H1 (cell line): ENCODE results near the gene ZNF74. TPM values are rescaled to one million over a fixed set of nuclear protein-coding genes. Genes with fewer than 3 reads are reported as not detected.

Experiments
- CTCF ChIA-PET: fragments of 300-600 bp; sonication (Branson Sonifier 250); formaldehyde crosslinking; loops from one replicate; lab custom pipeline; 2021; ENCODE audit not compliant: partially characterized antibody; lab: Charles Lee
- POLR2A ChIA-PET: fragments of 300-600 bp; sonication (Branson Sonifier 250); formaldehyde crosslinking; loops from one replicate; lab custom pipeline; 2021; ENCODE audit warnings: inconsistent platforms; ENCODE audit not compliant: partially characterized antibody; lab: Charles Lee
- DNase-seq, 2 experiments: peaks; one replicate each; pipeline versions ENCODE4 v3.0.0 to v3.0.0-alpha.2; 2010 to 2022; ENCODE audit warnings: low spot score in 2 of 2, low read depth in 1 of 2, mixed read lengths in 1 of 2
- FAIRE-seq: peaks from 2 replicates; lab custom pipeline; 2011; peaks lifted over from hg19 to GRCh38; lab: Jason Lieb, UNC
- H2AFZ ChIP-seq: 2 replicates; pipeline ENCODE4 v1.8.1; 2012; ENCODE audit warnings: low read length, inconsistent platforms
- H2AK5ac ChIP-seq: 2 replicates; pipeline ENCODE4 v1.6.1; 2013; ENCODE audit warnings: low read depth, low read length
- H2BK120ac ChIP-seq: replicated peaks from 2 replicates; pipeline ENCODE3; 2013; ENCODE audit warnings: low read depth, low read length, inconsistent platforms
- H2BK12ac ChIP-seq: 2 replicates; pipeline ENCODE4 v1.6.1; 2013; ENCODE audit warnings: low read depth, low read length
- H2BK15ac ChIP-seq: 2 replicates; pipeline ENCODE4 v1.6.1; 2013; ENCODE audit warnings: low read length
- H2BK20ac ChIP-seq: 2 replicates; pipeline ENCODE4 v1.6.1; 2013; ENCODE audit warnings: low read length
- H2BK5ac ChIP-seq: 2 replicates; pipeline ENCODE4 v1.6.1; 2013; ENCODE audit warnings: low read depth, low read length
- H3K14ac ChIP-seq: 2 replicates; pipeline ENCODE4 v1.6.1; 2013; ENCODE audit warnings: inconsistent platforms; ENCODE audit not compliant: insufficient read length
- H3K18ac ChIP-seq: 2 replicates; pipeline ENCODE4 v1.6.1; 2013; ENCODE audit warnings: low read length; ENCODE audit errors: extremely low read depth
- H3K23ac ChIP-seq: 2 replicates; pipeline ENCODE4 v1.6.1; 2013; ENCODE audit warnings: inconsistent platforms; ENCODE audit not compliant: insufficient read length
- H3K23me2 ChIP-seq: 2 replicates; pipeline ENCODE4 v1.6.1; 2013; ENCODE audit warnings: low read depth, low read length
- H3K27ac ChIP-seq: 2 replicates; pipeline ENCODE4 v1.6.1; 2011; ENCODE audit warnings: low read depth, low read length, inconsistent platforms
- H3K27me3 ChIP-seq, 4 experiments: replicated peaks in 1 of 4; 1 replicate in 1 of 4; 2 replicates in 3 of 4; pipeline versions ENCODE4 v1.6.1 to v1.8.1; 2011 to 2013; ENCODE audit warnings: low read length in 3 of 4, mild to moderate bottlenecking in 3 of 4, inconsistent platforms in 2 of 4, mixed read lengths in 2 of 4, moderate library complexity in 1 of 4; ENCODE audit not compliant: control insufficient read depth in 3 of 4, insufficient read depth in 3 of 4; ENCODE audit errors: extremely low read depth in 1 of 4
- H3K36me3 ChIP-seq, 4 experiments: 2 replicates each; pipeline versions ENCODE4 v1.6.1 to v1.8.1; 2011 to 2013; ENCODE audit warnings: mild to moderate bottlenecking in 4 of 4, low read length in 3 of 4, moderate library complexity in 2 of 4, control low read depth in 1 of 4, inconsistent platforms in 1 of 4; ENCODE audit not compliant: insufficient read depth in 4 of 4, control insufficient read depth in 2 of 4
- H3K4ac ChIP-seq: replicated peaks from 2 replicates; pipeline ENCODE3; 2013; ENCODE audit warnings: low read length, low read depth, mixed read lengths, inconsistent platforms; ENCODE audit not compliant: insufficient read length
- H3K4me1 ChIP-seq, 4 experiments: replicated peaks in 1 of 4; 1 replicate in 1 of 4; 2 replicates in 3 of 4; pipeline versions ENCODE4 v1.6.1 to v1.8.1; 2011 to 2013; ENCODE audit warnings: low read length in 3 of 4, inconsistent platforms in 2 of 4, mixed read lengths in 1 of 4; ENCODE audit not compliant: insufficient read depth in 4 of 4, control insufficient read depth in 3 of 4
- H3K4me2 ChIP-seq, 2 experiments: 2 replicates each; pipeline versions ENCODE4 v1.6.1 to v1.8.1; 2011 to 2013; ENCODE audit warnings: low read depth in 2 of 2, low read length in 2 of 2, control low read depth in 1 of 2, inconsistent platforms in 1 of 2, mild to moderate bottlenecking in 1 of 2; ENCODE audit not compliant: insufficient read depth in 1 of 2
- H3K4me3 ChIP-seq, 4 experiments: fragments of 200-600, 300-600 bp in 1 of 4; sonication (generic), shearing (Covaris generic), sonication (Bioruptor Twin) in 1 of 4; 2 replicates each; pipeline versions ENCODE4 v1.5.1 to v1.8.1; 2011 to 2016; ENCODE audit warnings: low read length in 4 of 4, low read depth in 3 of 4, control low read depth in 2 of 4, inconsistent platforms in 2 of 4, mild to moderate bottlenecking in 2 of 4, mixed read lengths in 1 of 4, moderate library complexity in 1 of 4; ENCODE audit not compliant: insufficient read depth in 2 of 4; ENCODE audit errors: extremely low read depth in 1 of 4
- H3K56ac ChIP-seq: replicated peaks from 2 replicates; pipeline ENCODE3; 2013; ENCODE audit warnings: low read depth, mild to moderate bottlenecking, mixed read lengths, low read length, inconsistent platforms; ENCODE audit not compliant: insufficient read length
- H3K79me1 ChIP-seq: 2 replicates; pipeline ENCODE4 v1.6.1; 2013; ENCODE audit warnings: low read depth, low read length, control low read depth
- H3K79me2 ChIP-seq, 2 experiments: 2 replicates each; pipeline versions ENCODE4 v1.6.1 to v1.8.1; 2012 to 2013; ENCODE audit warnings: low read length in 2 of 2, mild to moderate bottlenecking in 2 of 2, inconsistent platforms in 1 of 2; ENCODE audit not compliant: insufficient read depth in 2 of 2, control insufficient read depth in 1 of 2
- H3K9ac ChIP-seq, 4 experiments: replicated peaks in 1 of 4; 1 replicate in 1 of 4; 2 replicates in 3 of 4; pipeline versions ENCODE4 v1.6.1 to v1.8.1; 2011 to 2013; ENCODE audit warnings: low read depth in 3 of 4, low read length in 3 of 4, control low read depth in 2 of 4, mild to moderate bottlenecking in 2 of 4, moderate library complexity in 2 of 4, inconsistent platforms in 1 of 4; ENCODE audit errors: extremely low read depth in 1 of 4
- H3K9me3 ChIP-seq, 2 experiments: 2 replicates each; pipeline versions ENCODE4 v1.6.1 to v1.8.1; 2012 to 2013; ENCODE audit warnings: mild to moderate bottlenecking in 2 of 2, moderate library complexity in 2 of 2, control low read depth in 1 of 2, inconsistent platforms in 1 of 2, low read depth in 1 of 2, low read length in 1 of 2, mixed read lengths in 1 of 2; ENCODE audit not compliant: insufficient read depth in 2 of 2
- H4K20me1 ChIP-seq, 2 experiments: replicated peaks in 1 of 2; 2 replicates each; pipeline versions ENCODE3 to v1.8.1; 2011 to 2013; ENCODE audit warnings: inconsistent platforms in 2 of 2, low read length in 2 of 2, mild to moderate bottlenecking in 1 of 2; ENCODE audit not compliant: insufficient read depth in 2 of 2, control insufficient read depth in 1 of 2
- H4K5ac ChIP-seq: 2 replicates; pipeline ENCODE4 v1.6.1; 2013; ENCODE audit warnings: low read length, low read depth, mixed read lengths, inconsistent platforms; ENCODE audit not compliant: insufficient read length
- H4K8ac ChIP-seq: 2 replicates; pipeline ENCODE4 v1.8.0; 2013; ENCODE audit warnings: mild to moderate bottlenecking, moderate library complexity, low read length, inconsistent platforms; ENCODE audit not compliant: insufficient read depth; ENCODE audit errors: extremely low read depth
- H4K91ac ChIP-seq: replicated peaks from 2 replicates; pipeline ENCODE3; 2013; ENCODE audit warnings: low read length, mixed read lengths, inconsistent platforms; ENCODE audit not compliant: insufficient read length
- BRCA1 ChIP-seq: IDR thresholded peaks from 2 replicates; pipeline ENCODE4 v1.6.1; 2012; ENCODE audit warnings: low read depth, low read length, improper control_type of control experiment
- CBX8 ChIP-seq: fragments of 300-800, 300-1000 bp; sonication (generic); IDR thresholded peaks from 2 replicates; pipeline ENCODE4 v1.7.1; 2016; ENCODE audit warnings: low read depth, low read length, borderline replicate concordance
- CHD1 ChIP-seq: IDR thresholded peaks from 2 replicates; pipeline ENCODE4 v1.6.1; 2012; ENCODE audit warnings: low read depth, low read length, improper control_type of control experiment
- EGR1 ChIP-seq: IDR thresholded peaks from 2 replicates; pipeline ENCODE4 v1.6.1; 2011; ENCODE audit warnings: low read depth, low read length, borderline replicate concordance
- KDM4A ChIP-seq: IDR thresholded peaks from one replicate; pipeline ENCODE4 v1.7.1; 2012; ENCODE audit warnings: low read depth, mild to moderate bottlenecking, moderate library complexity, low read length, inconsistent platforms; ENCODE audit not compliant: severe bottlenecking
- PHF8 ChIP-seq: fragments of 200-600 bp; sonication (generic); conservative IDR thresholded peaks from 2 replicates; pipeline ENCODE4 v1.7.1; 2012; ENCODE audit warnings: low read depth, mild to moderate bottlenecking, inconsistent platforms, low read length, moderate library complexity
- POLR2A ChIP-seq, 2 experiments: IDR thresholded peaks; 1 replicate in 1 of 2; 2 replicates in 1 of 2; pipeline ENCODE4 v1.6.1; 2011; ENCODE audit warnings: low read depth in 2 of 2, low read length in 2 of 2, mild to moderate bottlenecking in 2 of 2; ENCODE audit errors: control extremely low read depth in 1 of 2
- POLR2AphosphoS5 ChIP-seq: IDR thresholded peaks from 2 replicates; pipeline ENCODE4 v1.6.1; 2011; ENCODE audit warnings: low read depth, low read length
- RAD21 ChIP-seq, 2 experiments: IDR thresholded peaks in 1 of 2; conservative IDR thresholded peaks in 1 of 2; 2 replicates each; pipeline ENCODE4 v1.6.1; 2011; ENCODE audit warnings: low read depth in 2 of 2, low read length in 2 of 2, improper control_type of control experiment in 1 of 2, inconsistent platforms in 1 of 2, mild to moderate bottlenecking in 1 of 2, moderate library complexity in 1 of 2
- RFX5 ChIP-seq: IDR thresholded peaks from 2 replicates; pipeline ENCODE4 v1.6.1; 2011; ENCODE audit warnings: low read depth, low read length, improper control_type of control experiment, borderline replicate concordance
- SP1 ChIP-seq: IDR thresholded peaks from 2 replicates; pipeline ENCODE4 v1.6.1; 2011; ENCODE audit warnings: low read depth, low read length
- SP2 ChIP-seq: IDR thresholded peaks from 2 replicates; pipeline ENCODE4 v1.6.1; 2012; ENCODE audit warnings: mild to moderate bottlenecking, low read length, inconsistent platforms
- TAF1 ChIP-seq: IDR thresholded peaks from 2 replicates; pipeline ENCODE4 v1.6.1; 2011; ENCODE audit warnings: mild to moderate bottlenecking, low read depth, low read length
- YY1 ChIP-seq: IDR thresholded peaks from 2 replicates; pipeline ENCODE4 v1.6.1; 2011; ENCODE audit warnings: low read depth, mild to moderate bottlenecking, low read length
- ZNF274 ChIP-seq: IDR thresholded peaks from 2 replicates; pipeline ENCODE4 v1.7.0; 2012; ENCODE audit warnings: low read length, borderline replicate concordance; ENCODE audit errors: extremely low read depth
- WGBS, 2 experiments: shearing (Covaris generic) in 1 of 2; methylation state at CpG; one replicate each; pipeline versions ENCODE4 v1.1.6 to v1.1.7; 2013 to 2015; ENCODE audit warnings: low lambda C conversion rate in 2 of 2, mixed read lengths in 2 of 2, inconsistent platforms in 1 of 2, low coverage in 1 of 2, missing lambda C conversion rate in 1 of 2; ENCODE audit not compliant: insufficient replicate concordance in 2 of 2, insufficient coverage in 1 of 2, insufficient read length in 1 of 2; ENCODE audit errors: extremely low coverage in 1 of 2, missing lambda C conversion rate in 1 of 2; 5-methylcytosine and 5-hydroxymethylcytosine counted together
- polyA plus RNA-seq, 7 experiments: library from polyadenylated mRNA; depleted of rRNA in 3 of 7; stranded (reverse) in 5 of 7; unstranded in 2 of 7; fragments of >200 nt in 5 of 7; fragments of 200-250 nt in 2 of 7; gene quantifications; 1 replicate in 5 of 7; 2 replicates in 1 of 7; 4 replicates in 1 of 7; pipeline versions ENCODE4 v1.2.1 to v1.2.3, GENCODE V29; 2011 to 2013; ENCODE audit warnings: missing spikeins in 2 of 7, mixed read lengths in 2 of 7
- total RNA-seq: library from RNA; stranded (reverse); fragmentation: NEBNext Ultra II Directional; extraction: Animal tissue kit (Norgen Biotek cat#: 25700); gene quantifications from 2 replicates; pipeline ENCODE4 v1.2.1, GENCODE V29; 2021

Gene ZNF74
- total and polyA plus RNA-seq, 2 of the 8 experiments (the other 6 are each of a cell fraction or from before 2014, with no cell fraction given) = 29.7 to 45.7 TPM

DNA sequence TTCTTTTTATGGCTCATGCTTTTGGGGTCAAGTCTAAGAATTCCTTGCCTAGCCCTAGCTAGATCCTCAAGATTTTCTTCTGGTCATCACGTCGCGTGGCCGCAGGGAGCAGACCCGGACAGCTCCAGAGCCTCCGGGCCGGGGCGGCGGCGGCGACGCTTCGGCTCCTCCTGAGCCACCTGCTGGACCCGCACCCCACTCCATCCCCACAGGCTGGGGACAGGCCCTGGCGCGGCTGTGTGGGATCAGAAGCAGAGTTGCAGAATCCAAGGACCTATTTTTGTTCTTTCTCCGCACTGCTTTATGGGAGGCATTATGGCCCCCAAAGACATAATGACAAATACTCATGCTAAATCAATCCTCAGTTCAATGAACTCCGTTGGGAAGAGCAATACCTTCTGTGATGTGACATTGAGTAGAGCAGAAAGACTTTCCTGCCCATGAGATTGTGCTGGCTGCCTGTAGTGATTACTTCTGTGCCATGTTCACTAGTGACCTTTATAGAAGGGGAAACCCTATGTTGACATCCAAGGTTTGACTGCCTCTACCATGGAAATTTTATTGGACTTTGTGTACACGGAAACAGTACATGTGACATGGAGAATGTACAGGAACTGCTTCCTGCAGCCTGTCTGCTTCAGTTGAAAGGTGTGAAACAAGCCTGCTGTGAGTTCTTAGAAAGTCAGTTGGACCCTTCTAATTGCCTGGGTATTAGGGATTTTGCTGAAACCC is 56.0 kb downstream of the ZNF74 start:
- no peak for TF ChIP-seq SP1
- TF ChIP-seq PHF8 = no peak
- TF ChIP-seq ZNF274 = no peak
- TF ChIP-seq CHD1 = no peak
- TF ChIP-seq KDM4A = no peak
- no peak for TF ChIP-seq POLR2A (IDR thresholded peaks at IDR 0.05; ENCODE audit: control extremely low read depth in 1 of 2, low read depth in 2 of 2, low read length in 2 of 2)
- TF ChIP-seq POLR2AphosphoS5 = no peak
- no peak for TF ChIP-seq TAF1
- no peak for TF ChIP-seq YY1
- no peak for TF ChIP-seq BRCA1
- TF ChIP-seq CBX8 = no peak
- no peak for TF ChIP-seq EGR1
- no peak for TF ChIP-seq RAD21 (IDR thresholded peaks at IDR 0.05 in 1 of 2, conservative IDR thresholded peaks at IDR 0.05 in 1 of 2; ENCODE audit: low read depth in 2 of 2, low read length in 2 of 2)
- TF ChIP-seq RFX5 = no peak
- TF ChIP-seq SP2 = no peak
- Histone ChIP-seq H2BK120ac (no peak overlapping the region), H4K8ac (no peak overlapping the region), H3K4ac (no peak overlapping the region), H3K79me2 (no peaks in the 10 kb centered on the region), H3K36me3 (no peaks in the 10 kb centered on the region; a peak in 1 of 8 replicates), H3K23me2 (no peaks in the 10 kb centered on the region; the same call in 1 of the 2 replicates), H2BK15ac (no peak overlapping the region), H3K18ac (no peak overlapping the region), H3K23ac (no peak overlapping the region), H4K91ac (no peak overlapping the region), H3K9ac (no peak overlapping the region), H2AK5ac (no peak overlapping the region), H2BK5ac (no peak overlapping the region), H2AFZ (no peak overlapping the region), H3K14ac (no peak overlapping the region), H2BK20ac (no peak overlapping the region), H3K4me2 (no peak overlapping the region), H2BK12ac (no peak overlapping the region), H4K5ac (no peak overlapping the region), H3K27ac (no peak overlapping the region), H4K20me1 (no peaks in the 10 kb centered on the region), H3K56ac (no peak overlapping the region), H3K27me3 (no peaks in the 10 kb centered on the region), H3K4me3 (no peak overlapping the region), H3K9me3 (no peaks in the 10 kb centered on the region), H3K4me1 (no peaks in the 10 kb centered on the region), H3K79me1 (no peaks in the 10 kb centered on the region)
- WGBS, 2 experiments = 92% methylated on average over 19 of the region's 19 CpGs; no CpG with 5 or more reads in 1 of the 2 experiments
- CTCF ChIA-PET = interaction anchor here (0.5 kb wide), 1 partner anchor 239 kb away, joined by 3 read pairs; no protein-coding TSS in a partner anchor
- POLR2A ChIA-PET = no interaction called here
- DNase-seq = no peak
- no peak for FAIRE-seq
